SU-DHL-6 (cell line): ENCODE results near the gene MGAT5.

Experiments used
- CTCF ChIP-seq: fragments of 200-600 bp; sonication (generic); IDR thresholded peaks from one replicate; pipeline ENCODE4 v1.5.1; 2017; ENCODE audit warnings: antibody characterized with exemption, mild to moderate bottlenecking, low read length, moderate library complexity; ENCODE audit not compliant: insufficient read depth, poor library complexity, severe bottlenecking
- EZH2phosphoT487 ChIP-seq: fragments of 200-600 bp; sonication (generic), shearing (Covaris generic); conservative IDR thresholded peaks from 2 replicates; pipeline ENCODE4 v1.6.1; 2018; ENCODE audit warnings: mild to moderate bottlenecking, antibody characterized with exemption, low read length, moderate library complexity, mixed read lengths

DNA sequence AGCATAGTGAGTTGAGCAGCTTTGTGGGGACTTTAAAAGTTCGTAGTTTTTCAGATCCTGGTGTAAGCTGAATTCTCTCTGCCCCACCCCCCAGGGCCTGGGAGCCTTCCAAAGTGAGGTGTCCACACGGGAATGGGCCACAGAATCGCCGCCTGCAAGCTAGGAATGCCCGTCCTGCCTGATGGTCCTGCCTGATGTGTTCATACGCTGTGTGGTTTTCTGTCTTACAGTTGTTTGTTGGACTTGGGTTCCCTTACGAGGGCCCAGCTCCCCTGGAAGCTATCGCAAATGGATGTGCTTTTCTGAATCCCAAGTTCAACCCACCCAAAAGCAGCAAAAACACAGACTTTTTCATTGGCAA is 158.7 kb downstream of the MGAT5 start:
- TF ChIP-seq EZH2phosphoT487 = no peak
- no peak for TF ChIP-seq CTCF
